GM11168 (cell line): ENCODE results near the gene TUB.

Experiments
- in situ Hi-C: fragments of 300-500 bp; cut with MboI; formaldehyde crosslinking; loops from one replicate; pipeline ENCODE4 v1.12.0; 2022; ENCODE audit warnings: low sequenced_read_pairs; ENCODE audit not compliant: unreplicated experiment

The TUB gene

GRCh38 chr11:8086571-8086970 lies 5.6 kb downstream of the TUB start:
- in situ Hi-C loops: loop anchor here (10.0 kb wide), 1 partner anchor 72 kb away; no protein-coding TSS in a partner anchor

GRCh38 chr11:8087185-8087584 lies 6.2 kb downstream of the TUB start:
- in situ Hi-C loops: loop anchor here (10.0 kb wide), 1 partner anchor 72 kb away; no protein-coding TSS in a partner anchor

GRCh38 chr11:8087756-8088155 lies 6.7 kb downstream of the TUB start:
- in situ Hi-C loops: loop anchor here (10.0 kb wide), 1 partner anchor 73 kb away; no protein-coding TSS in a partner anchor

GRCh38 chr11:8089791-8090510 lies 8.9 kb downstream of the TUB start:
- in situ Hi-C loops: loop anchor here (10.0 kb wide), 1 partner anchor 75 kb away; no protein-coding TSS in a partner anchor

GRCh38 chr11:8090756-8091155 lies 9.7 kb downstream of the TUB start:
- in situ Hi-C loops: no loop called here

- in situ Hi-C loops: no loop called here
Measured at GRCh38 chr11:8091721-8092120, 10.7 kb downstream of the TUB start.

- in situ Hi-C loops: no loop called here
Measured at GRCh38 chr11:8092587-8093424, 11.8 kb downstream of the TUB start.

- in situ Hi-C loops: no loop called here
Measured at GRCh38 chr11:8093931-8094575, 13.0 kb downstream of the TUB start.

- in situ Hi-C loops: no loop called here
Measured at GRCh38 chr11:8094656-8095055, 13.6 kb downstream of the TUB start.

GRCh38 chr11:8095371-8095770 lies 14.4 kb downstream of the TUB start:
- in situ Hi-C loops: no loop called here

- in situ Hi-C loops: no loop called here
Measured at GRCh38 chr11:8095806-8096522, 15.0 kb downstream of the TUB start.

GRCh38 chr11:8096575-8096974 lies 15.6 kb downstream of the TUB start:
- in situ Hi-C loops: no loop called here

- in situ Hi-C loops: no loop called here
Measured at GRCh38 chr11:8097062-8097461, 16.1 kb downstream of the TUB start.

- in situ Hi-C loops: no loop called here
Measured at GRCh38 chr11:8097468-8097867, 16.5 kb downstream of the TUB start.

- in situ Hi-C loops: no loop called here
Measured at GRCh38 chr11:8097926-8098325, 16.9 kb downstream of the TUB start.

GRCh38 chr11:8098361-8098760 lies 17.4 kb downstream of the TUB start:
- in situ Hi-C loops: no loop called here

GRCh38 chr11:8098879-8099278 lies 17.9 kb downstream of the TUB start:
- in situ Hi-C loops: no loop called here

- in situ Hi-C loops: no loop called here
Measured at GRCh38 chr11:8099291-8099899, 18.4 kb downstream of the TUB start.

- in situ Hi-C loops: loop anchor here (5.0 kb wide), 1 partner anchor 193 kb away; no protein-coding TSS in a partner anchor
Measured at GRCh38 chr11:8100158-8100557, 19.1 kb downstream of the TUB start.

- in situ Hi-C loops: loop anchor here (5.0 kb wide), 1 partner anchor 193 kb away; no protein-coding TSS in a partner anchor
Measured at GRCh38 chr11:8100605-8101004, 19.6 kb downstream of the TUB start.
